Right cardiac atrium (tissue), 5 donors: ENCODE data around the gene LUM. TPM values are rescaled to one million over a fixed set of nuclear protein-coding genes. Genes with fewer than 3 reads are reported as not detected.

Experiments
- ATAC-seq, 2 donors: fragments of 200-7000 bp; cut with Tn5 transposase; one replicate each; pipeline versions ENCODE4 v1.8.0 to v1.9.1; 2020; ENCODE audit warnings: moderate library complexity in 2 of 2, mild to moderate bottlenecking in 1 of 2
- DNase-seq, 3 donors: peaks; one replicate each; pipeline ENCODE4 v3.0.0-alpha.2; 2020
- H3K27ac ChIP-seq: one replicate; pipeline ENCODE4 v1.5.1; 2013; ENCODE audit warnings: mild to moderate bottlenecking, low read length, control low read depth, moderate library complexity
- H3K27me3 ChIP-seq: one replicate; pipeline ENCODE4 v1.6.1; 2013; ENCODE audit not compliant: control insufficient read depth, insufficient read depth
- H3K4me1 ChIP-seq: one replicate; pipeline ENCODE4 v1.6.1; 2013; ENCODE audit warnings: low read length; ENCODE audit not compliant: control insufficient read depth, insufficient read depth
- H3K4me3 ChIP-seq: one replicate; pipeline ENCODE4 v1.5.1; 2013; ENCODE audit warnings: low read length, control low read depth
- H3K9me3 ChIP-seq: one replicate; pipeline ENCODE4 v1.6.1; 2013; ENCODE audit warnings: low read length; ENCODE audit not compliant: control insufficient read depth
- WGBS: extraction: QIAGEN DNeasy Blood & Tissue Kit; methylation state at CpG from one replicate; pipeline ENCODE4 v1.1.7; 2013; 5-methylcytosine and 5-hydroxymethylcytosine counted together
- intact Hi-C, 4 donors: fragments of 100-400 bp; cut with DNase I; formaldehyde crosslinking; loops; one replicate each; pipeline versions ENCODE4 v1.11.0 to v1.14.0; 2022 to 2023
- polyA plus RNA-seq: library from polyadenylated mRNA; stranded (reverse); fragments of 200-250 nt; gene quantifications from one replicate; pipeline ENCODE4 v1.2.3, GENCODE V29; 2013
- total RNA-seq, 4 donors: library from RNA; stranded (reverse); fragmentation: NEBNext Ultra II Directional; extraction: Animal tissue kit (Norgen Biotek cat#: 25700); gene quantifications; one replicate each; pipeline ENCODE4 v1.2.1, GENCODE V29; 2021
- donor health status: healthy with polysubstance abuse.
- donor health status: DM: no; HTN: yes; CAD: no.
- donor health status: DM: no; HTN: no; CAD: no.
- donor health status: DM: no; HTN: yes; CAD: no; lungs with severe emphysema.
- donor health status: DM: yes; HTN: yes; CAD: no.

Gene LUM
- total and polyA plus RNA-seq, 5 donors, result 163 to 269 (median 253) TPM

DNA sequence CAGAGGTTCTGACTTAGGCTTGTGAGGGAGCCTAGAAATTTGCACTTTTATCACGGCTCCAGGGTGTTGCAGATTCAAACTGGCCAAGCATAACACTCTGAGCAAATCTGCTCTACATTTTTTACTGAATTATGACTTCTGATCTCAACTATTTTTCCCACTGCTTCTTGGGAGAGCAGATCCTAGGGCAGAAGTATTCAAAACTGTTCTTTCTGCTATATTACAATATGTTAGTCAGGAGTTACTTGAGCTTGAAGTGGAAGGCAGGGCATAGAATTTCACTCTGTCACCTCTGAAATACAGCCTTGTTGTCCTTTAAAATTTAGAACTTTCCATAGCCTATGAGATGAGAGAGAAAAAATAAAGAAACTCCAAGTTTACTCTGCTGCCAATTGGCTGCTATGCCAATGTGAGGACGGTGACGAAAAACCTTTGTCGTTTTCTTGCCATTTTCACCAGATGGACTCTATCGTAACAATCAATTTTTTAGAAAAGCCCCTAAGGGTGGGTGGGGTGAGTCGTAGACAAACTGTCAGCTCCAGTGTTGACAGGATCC lies 37.1 kb downstream of the LUM start:
- Histone ChIP-seq H3K4me3 (peak overlapping the region; percentile 3), H3K4me1 (no peaks in the 10 kb centered on the region), H3K27ac (no peak overlapping the region), H3K27me3 (no peaks in the 10 kb centered on the region), H3K9me3 (no peaks in the 10 kb centered on the region)
- ATAC-seq (peak; percentile 59 to 91), DNase-seq (peak in 2 of 3 donors; percentile 13 to 30)
- intact Hi-C loops, result no loop called here
- 56% methylated on average over 6 of the region's 6 CpGs for whole genome bisulfite sequencing

DNA sequence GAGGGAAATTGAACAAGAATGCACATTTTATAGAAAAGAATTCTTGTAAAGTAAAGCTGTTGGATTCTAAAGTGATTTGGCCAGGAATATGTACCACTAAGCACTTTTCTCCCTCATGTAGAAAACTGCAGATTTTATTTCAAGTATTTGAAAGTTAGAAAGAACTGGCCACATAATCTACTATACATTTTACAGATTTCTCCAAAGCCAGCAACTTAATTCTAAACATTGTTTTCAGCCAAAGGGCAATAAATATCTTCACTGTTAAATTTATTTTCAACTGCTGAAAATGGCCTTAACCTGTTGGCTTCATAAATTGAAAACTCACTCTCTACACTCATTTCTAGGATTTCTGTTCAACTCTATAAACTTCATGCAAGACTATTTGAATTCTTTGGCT lies 37.9 kb downstream of the LUM start:
- Histone ChIP-seq H3K27me3 (no peaks in the 10 kb centered on the region), H3K9me3 (no peaks in the 10 kb centered on the region), H3K4me3 (no peak overlapping the region), H3K4me1 (no peaks in the 10 kb centered on the region), H3K27ac (no peak overlapping the region)
- DNase-seq (no peak), ATAC-seq (no peak)
- intact Hi-C loops, result no loop called here

DNA sequence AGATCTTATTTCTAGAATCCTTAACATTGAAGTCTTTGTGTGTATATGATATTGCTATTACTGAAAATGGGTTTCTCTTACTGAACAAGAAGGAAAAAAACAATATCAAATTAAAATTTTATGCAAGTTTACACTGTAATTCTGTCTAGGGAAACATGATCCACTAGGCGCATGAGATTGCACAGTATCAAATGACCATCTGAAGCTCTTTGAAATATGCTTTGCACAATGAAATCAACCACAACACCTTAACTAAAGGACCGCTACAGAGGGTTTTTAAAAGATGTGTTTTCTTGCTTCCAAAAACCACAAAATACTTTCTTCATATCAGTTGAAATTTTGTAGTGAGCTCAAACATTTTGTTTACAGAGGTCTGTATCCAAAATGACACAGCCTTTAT lies 38.4 kb downstream of the LUM start:
- no peak overlapping the region for H3K4me3 ChIP-seq
- no peaks in the 10 kb centered on the region for H3K4me1 ChIP-seq
- DNase-seq (no peak), ATAC-seq (no peak)
- intact Hi-C loops, result no loop called here
- no peak overlapping the region for H3K27ac ChIP-seq
- WGBS, result 74% methylated on average over 2 of the region's 2 CpGs
- H3K27me3 ChIP-seq, result no peaks in the 10 kb centered on the region
- no peaks in the 10 kb centered on the region for H3K9me3 ChIP-seq

DNA sequence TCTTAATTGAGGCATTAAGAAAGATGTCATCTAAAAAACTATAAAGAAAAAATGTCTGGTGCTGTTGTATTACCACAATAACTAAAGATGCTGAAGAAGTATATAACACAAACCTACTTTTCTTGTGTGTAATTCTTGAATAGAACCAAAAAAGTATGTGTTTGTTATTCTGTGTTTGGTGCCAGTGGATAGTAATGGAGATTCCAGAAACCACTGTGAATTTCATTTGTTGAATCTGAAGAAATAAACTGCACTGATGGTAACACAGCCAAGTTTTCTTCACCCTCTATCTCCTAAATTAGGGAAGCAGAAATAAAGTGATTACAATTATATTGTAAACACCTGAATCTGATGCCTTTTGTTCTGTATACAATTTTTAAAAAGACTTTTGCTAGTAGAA lies 40.4 kb downstream of the LUM start:
- Histone ChIP-seq H3K27ac (no peak overlapping the region), H3K4me3 (no peak overlapping the region), H3K9me3 (no peaks in the 10 kb centered on the region), H3K4me1 (no peaks in the 10 kb centered on the region), H3K27me3 (no peaks in the 10 kb centered on the region)
- ATAC-seq, result no peak
- intact Hi-C loops, result no loop called here
- no peak for DNase-seq

DNA sequence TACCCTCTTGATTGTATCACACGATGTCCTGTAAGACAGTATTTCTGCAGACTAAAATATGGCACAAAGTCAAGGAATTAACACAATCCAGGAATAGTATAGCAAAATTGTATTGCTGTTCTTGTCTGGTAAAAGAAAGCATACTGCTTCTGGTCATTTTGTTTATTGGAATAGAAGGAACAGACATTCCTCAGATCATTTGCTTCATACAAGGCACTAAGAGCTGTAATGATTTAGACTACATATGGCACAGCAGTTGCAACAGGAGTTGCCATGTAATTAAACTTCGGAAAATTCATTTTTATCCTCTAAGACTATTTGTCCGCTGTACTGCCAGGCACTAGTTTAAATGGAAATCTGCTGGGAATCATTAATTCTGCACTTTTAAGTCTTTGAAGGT lies 45.9 kb downstream of the LUM start:
- DNase-seq (no peak), ATAC-seq (no peak)
- Histone ChIP-seq H3K4me1 (no peaks in the 10 kb centered on the region), H3K4me3 (no peak overlapping the region), H3K27me3 (no peaks in the 10 kb centered on the region), H3K27ac (no peak overlapping the region), H3K9me3 (no peaks in the 10 kb centered on the region)
- intact Hi-C loops, result no loop called here
- WGBS, result 91% methylated on average over 3 of the region's 3 CpGs

DNA sequence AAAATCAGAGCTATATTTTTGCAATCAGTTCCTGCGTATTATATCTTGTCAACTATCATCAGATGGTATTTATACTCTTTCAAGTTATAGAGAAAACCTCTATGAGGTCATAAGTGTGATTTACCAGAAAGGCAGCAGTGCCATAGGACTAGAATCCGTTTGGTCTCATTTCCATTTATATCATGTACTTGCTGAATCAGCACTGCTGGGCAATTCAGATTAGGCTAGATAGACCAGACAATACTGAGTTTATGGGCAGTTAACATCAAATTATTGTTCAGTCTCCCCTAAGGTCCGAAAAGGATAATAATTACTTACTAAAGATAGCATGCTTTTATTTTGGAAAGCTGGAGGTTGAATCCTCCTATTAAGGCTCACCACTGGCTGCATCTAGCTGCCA lies 46.7 kb downstream of the LUM start:
- Histone ChIP-seq H3K9me3 (no peaks in the 10 kb centered on the region), H3K27me3 (no peaks in the 10 kb centered on the region), H3K4me1 (no peaks in the 10 kb centered on the region), H3K27ac (no peak overlapping the region), H3K4me3 (no peak overlapping the region)
- 85% methylated on average over 3 of the region's 3 CpGs for WGBS
- intact Hi-C loops, result no loop called here
- DNase-seq (no peak), ATAC-seq (no peak)

DNA sequence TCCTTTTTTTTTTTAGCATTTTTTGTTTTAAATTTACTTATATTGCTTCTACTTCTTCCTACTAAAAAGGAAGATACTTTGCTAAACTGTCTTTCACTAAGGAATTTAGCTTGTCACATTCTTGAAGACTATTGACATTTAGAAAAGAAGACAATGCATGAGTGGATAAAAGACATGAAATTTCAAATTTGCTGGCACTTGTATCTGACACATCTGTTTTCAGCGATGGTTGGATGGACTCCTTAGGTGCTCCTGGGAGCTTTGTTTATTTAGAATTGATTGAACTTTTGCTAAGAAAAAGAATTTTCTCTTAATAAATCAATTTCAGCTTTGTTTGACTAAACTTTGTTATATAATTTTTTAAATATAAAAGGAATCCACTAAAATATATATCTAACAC lies 50.2 kb downstream of the LUM start:
- DNase-seq (no peak), ATAC-seq (no peak)
- no peaks in the 10 kb centered on the region for H3K27me3 ChIP-seq
- H3K4me1 ChIP-seq, result no peaks in the 10 kb centered on the region
- no peak overlapping the region for H3K27ac ChIP-seq
- intact Hi-C loops, result no loop called here
- no peak overlapping the region for H3K4me3 ChIP-seq
- WGBS, result 79% methylated on average over 1 of the region's 1 CpG
- no peaks in the 10 kb centered on the region for H3K9me3 ChIP-seq

DNA sequence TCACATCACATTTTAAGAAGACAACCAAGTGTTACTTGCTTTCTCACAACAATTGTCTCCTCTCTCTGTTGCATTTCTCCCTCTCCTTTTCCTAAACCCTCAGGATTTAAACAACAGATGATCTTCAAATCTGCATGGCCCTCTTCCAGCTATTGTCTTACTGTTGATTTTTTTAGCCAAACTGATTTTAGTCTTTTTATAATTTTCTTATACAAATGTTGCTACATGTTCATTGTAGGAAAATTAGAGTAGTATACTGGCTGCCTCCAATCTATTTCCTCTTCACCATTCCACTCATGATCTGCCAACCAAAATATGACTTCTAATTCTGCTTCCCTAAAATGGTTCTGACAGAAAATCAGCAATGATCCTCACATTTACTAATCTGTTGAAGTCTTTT lies 52.1 kb downstream of the LUM start:
- intact Hi-C loops, result no loop called here
- H3K4me1 ChIP-seq, result no peaks in the 10 kb centered on the region
- H3K27ac ChIP-seq, result no peak overlapping the region
- H3K9me3 ChIP-seq, result no peaks in the 10 kb centered on the region
- H3K4me3 ChIP-seq, result no peak overlapping the region
- DNase-seq, result no peak
- no peak for ATAC-seq
- no peaks in the 10 kb centered on the region for H3K27me3 ChIP-seq

DNA sequence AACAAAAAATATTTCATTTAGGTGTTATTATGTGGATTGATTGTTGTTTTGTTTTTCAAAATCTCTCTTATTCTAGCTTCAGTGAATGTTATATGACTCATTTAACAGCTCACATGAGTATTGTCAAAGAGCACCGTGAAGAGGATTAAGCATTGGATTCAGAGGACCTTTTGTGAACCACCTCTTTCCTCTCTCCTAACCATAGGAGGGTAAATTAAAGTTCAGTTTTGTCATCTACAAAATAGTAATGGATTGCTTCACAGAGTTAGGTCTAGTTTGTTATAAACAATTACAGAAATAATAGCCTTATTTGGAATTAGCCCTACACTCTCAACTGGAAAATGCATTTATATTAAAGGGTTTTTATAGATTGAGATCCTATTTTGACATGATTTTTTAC lies 52.5 kb downstream of the LUM start:
- H3K27me3 ChIP-seq, result no peaks in the 10 kb centered on the region
- WGBS, result 61% methylated on average over 1 of the region's 1 CpG
- no peak overlapping the region for H3K27ac ChIP-seq
- no peaks in the 10 kb centered on the region for H3K9me3 ChIP-seq
- DNase-seq (no peak), ATAC-seq (no peak)
- no peaks in the 10 kb centered on the region for H3K4me1 ChIP-seq
- intact Hi-C loops, result no loop called here
- H3K4me3 ChIP-seq, result no peak overlapping the region

DNA sequence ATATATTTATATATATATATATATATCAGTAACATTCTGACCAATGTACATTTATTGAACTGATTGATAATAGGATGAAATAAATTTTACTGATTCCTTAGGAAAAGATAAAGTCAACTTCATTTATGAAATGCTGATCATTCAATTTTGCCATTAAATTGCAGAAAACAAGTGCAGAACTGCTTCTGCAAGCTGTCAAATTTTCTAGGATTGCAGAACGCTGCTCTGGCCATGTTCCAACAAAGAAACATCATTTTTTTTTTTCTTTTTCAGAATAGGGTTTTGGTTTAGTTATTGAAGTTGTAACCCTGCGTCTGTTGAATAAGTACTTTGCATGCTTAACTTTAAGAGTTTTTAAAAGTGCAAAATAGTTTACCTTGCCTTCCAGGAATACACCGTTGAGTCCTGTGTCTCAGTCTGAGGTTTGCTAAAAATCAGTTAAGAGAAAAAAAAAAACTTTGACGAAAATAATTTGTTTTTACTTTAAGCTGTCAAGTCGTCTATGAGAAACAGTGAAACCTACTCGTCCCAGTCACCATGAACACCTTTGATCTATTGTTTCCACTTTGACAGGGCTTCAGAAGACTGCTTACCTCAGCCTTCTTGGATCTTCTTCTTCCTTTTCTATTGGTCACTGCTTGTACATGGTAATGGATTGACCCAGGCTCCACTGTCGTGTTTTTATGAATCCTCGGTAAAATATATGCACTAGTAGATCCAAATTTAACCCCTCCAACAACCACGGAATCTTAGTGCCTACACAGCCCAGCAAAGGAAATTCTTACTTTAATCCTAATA lies 53.7 kb downstream of the LUM start, which contains the start of gene KERA:
TSS of gene KERA (minus strand) at position 657 of the 798 bp plus-strand sequence. CDS start 1,743 bp downstream, outside the sequence.
- H3K4me1 ChIP-seq, result no peaks in the 10 kb centered on the region
- no peak for DNase-seq
- no peaks in the 10 kb centered on the region for H3K9me3 ChIP-seq
- H3K27me3 ChIP-seq, result no peaks in the 10 kb centered on the region
- no peak within 1 kb of the TSS for H3K27ac ChIP-seq
- intact Hi-C loops, result no loop called here
- H3K4me3 ChIP-seq, result no peak within 1 kb of the TSS
- ATAC-seq, result no peak
- WGBS, result 54% methylated on average over 9 of the region's 9 CpGs

DNA sequence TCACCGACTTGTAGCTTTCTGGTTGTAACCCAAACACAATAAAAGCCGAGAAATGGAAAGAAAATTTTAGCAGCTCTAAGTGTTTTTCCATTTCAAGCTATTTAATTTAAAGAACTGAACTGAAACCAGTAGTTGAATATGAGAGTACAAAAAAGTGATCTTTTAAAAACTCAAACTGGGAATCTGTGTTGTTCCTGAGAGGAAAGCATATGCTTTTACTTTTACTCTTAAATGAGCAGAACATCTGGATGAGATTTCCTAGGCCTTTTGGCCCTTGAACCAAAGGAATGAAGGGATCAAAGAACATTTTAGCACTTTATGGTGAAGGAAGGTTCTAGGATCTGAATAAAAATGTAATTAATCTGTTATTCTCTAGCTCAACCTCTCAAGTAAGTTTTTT lies 54.8 kb downstream of the LUM start:
- 92% methylated on average over 2 of the region's 2 CpGs for WGBS
- H3K27ac ChIP-seq, result no peak overlapping the region
- no peak overlapping the region for H3K4me3 ChIP-seq
- intact Hi-C loops, result no loop called here
- no peaks in the 10 kb centered on the region for H3K9me3 ChIP-seq
- no peaks in the 10 kb centered on the region for H3K4me1 ChIP-seq
- no peak for DNase-seq
- ATAC-seq, result no peak
- H3K27me3 ChIP-seq, result no peaks in the 10 kb centered on the region

DNA sequence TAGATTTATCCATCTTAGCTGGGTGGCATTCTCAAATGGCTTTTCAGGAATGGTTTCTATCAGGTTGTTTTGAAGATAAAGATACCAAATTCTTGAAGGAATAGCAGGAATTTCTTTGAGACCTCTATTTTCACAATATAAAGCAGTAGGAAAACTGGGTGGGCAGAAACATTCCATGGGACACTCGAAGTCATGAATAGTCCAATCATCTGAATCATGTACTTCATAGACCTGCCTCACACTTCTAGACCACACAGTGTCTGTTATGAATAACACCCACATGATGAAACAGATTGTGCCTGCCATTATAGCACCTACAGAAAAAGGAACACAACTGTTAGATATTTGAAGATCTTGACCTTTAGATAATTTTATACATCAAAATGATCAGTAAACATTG lies 55.3 kb downstream of the LUM start:
- 86% methylated on average over 1 of the region's 1 CpG for WGBS

More for the DNA sequence above, 55.3 kb downstream of the LUM start:
- no peak for DNase-seq
- H3K4me3 ChIP-seq, result no peak overlapping the region
- H3K9me3 ChIP-seq, result no peaks in the 10 kb centered on the region
- H3K4me1 ChIP-seq, result no peaks in the 10 kb centered on the region
- intact Hi-C loops, result no loop called here
- no peak overlapping the region for H3K27ac ChIP-seq
- no peaks in the 10 kb centered on the region for H3K27me3 ChIP-seq
- ATAC-seq, result no peak
